Measurements from ENCODE around the gene KRTAP5-8.
"Not testable (repeated sequence)": the region's sequence is repeated elsewhere in the genome, so short reads cannot be mapped to it uniquely, and the experiment has no call there.

KRTAP5-8 gene

DNA sequence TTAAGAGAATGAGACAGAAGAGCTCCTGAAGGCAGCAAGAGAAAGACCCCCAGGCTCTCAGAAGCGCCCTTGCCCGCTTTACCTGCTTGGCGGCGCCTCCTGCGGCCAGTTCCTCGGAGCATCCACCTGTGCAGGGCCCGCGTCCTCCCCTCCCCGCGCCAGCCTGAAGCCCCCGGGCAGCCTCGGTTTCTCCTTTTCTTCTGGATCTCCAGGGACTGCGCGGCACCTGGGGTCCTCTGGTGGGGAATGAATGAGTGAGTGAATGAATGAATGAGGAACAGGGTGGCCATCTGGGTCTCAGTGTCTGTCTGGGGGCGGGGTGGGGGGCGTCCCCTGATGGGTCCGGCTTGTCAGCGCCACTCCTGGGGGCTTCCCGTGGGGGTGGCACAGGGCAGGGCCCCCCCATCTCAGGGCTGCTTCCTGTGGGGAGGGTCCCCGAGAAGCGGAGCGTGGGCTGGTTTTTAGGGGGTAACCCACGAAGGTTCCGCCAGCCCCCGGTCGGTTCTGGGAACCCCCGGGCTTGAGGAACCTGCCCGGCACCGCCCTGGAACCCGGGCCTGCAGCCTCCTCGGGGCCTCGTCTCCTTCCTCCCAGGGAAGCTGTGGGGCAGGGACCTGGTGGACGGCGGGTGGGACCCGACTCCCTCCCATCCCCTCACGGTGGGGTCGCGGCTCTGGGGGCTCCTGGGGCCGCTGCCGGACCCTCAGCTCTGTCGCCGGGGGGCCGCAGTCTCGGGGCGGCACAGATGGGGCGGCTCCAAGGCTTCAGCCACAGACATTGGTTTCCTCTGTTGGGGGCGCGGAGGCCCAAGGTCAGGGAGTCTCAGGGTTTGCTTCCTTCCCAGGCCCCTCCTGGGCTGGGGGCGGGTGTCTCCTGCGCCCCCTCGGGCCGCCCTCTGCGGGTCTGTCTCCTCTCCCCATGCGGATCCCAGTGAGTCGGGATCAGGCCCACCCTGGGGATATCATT is 19.0 kb upstream of the KRTAP5-8 start:
- no peak for FAIRE-seq

DNA sequence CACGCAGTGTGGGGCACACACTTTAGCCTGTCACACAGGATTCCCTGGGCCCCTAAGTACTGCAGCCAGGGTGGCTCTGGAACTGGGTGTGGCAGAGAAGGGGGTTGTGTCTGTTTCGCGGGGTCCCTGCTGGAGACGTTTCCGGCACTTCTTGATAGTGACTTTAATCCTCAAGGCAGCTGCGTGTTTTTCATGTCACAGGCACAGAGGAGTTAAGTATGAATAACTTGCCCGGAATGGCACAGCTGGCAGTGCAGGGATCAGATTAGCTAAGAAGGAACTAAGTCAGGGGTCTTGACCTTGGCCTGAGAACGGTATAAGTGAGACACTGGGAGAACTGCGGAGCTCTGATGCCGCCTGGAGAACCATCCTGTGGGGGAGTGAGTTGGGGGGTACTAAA is 18.3 kb upstream of the KRTAP5-8 start:
- no peak for FAIRE-seq

DNA sequence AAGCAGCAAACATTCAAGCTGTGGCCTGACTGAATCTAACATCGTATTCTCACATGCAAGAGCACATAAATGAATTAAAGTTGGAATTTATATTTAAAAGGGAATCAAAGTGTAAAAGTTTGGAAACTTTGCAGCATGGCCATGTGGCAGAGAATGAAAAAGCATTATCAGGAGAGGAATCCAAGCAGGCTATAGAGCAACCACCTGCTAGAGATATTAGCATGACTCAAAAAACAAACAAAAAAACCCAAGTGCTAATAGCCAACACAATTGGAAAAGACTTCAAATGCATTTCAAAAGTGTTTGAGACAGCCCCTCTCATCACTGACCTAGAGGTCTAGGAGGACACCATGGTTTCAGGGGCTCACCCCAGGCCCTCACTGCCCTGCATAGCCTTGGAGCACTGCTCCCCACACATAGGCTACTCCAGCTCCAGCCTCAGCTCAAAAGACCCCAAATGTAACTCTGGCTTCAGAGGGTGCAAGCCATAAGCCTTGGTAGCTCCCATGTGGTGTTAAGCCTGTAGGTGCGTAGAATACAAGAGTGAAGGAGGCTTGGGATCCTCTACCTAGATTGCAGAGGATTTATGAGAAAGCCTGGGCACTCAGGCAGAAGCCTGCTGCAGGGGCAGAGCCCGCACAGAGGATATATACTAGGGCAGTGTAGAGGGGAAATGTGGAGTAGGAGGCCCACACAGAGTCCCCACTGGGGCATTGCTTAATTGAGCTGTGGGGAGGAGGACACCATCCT is 12.5 kb upstream of the KRTAP5-8 start:
- FAIRE-seq, result no peak

DNA sequence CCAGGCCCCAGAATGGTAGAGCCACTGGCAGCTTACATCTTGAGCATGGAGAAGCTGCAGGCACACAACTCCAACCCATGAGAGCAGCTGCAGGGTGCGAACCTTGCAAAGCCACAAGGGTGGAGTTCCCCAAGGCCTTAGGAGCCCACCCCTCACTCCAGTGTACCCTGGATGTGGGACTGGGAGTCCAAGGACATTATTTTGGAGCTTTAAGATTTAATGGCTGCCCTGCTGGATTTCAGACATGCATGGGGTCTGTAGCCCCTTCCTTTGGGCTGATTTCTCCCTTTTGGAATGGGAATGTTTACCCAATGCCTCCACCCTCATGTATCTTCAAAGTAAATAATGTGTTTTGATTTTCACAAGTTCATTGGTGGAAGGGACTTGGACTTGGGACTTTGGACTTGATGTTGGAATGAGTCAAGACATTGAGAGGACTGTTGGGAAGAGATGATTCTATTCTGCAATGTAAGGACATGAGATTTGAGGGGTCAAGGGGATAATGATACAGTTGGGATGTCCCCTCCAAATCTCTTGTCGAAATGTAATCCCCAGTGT is 11.8 kb upstream of the KRTAP5-8 start:
- FAIRE-seq, result no peak

DNA sequence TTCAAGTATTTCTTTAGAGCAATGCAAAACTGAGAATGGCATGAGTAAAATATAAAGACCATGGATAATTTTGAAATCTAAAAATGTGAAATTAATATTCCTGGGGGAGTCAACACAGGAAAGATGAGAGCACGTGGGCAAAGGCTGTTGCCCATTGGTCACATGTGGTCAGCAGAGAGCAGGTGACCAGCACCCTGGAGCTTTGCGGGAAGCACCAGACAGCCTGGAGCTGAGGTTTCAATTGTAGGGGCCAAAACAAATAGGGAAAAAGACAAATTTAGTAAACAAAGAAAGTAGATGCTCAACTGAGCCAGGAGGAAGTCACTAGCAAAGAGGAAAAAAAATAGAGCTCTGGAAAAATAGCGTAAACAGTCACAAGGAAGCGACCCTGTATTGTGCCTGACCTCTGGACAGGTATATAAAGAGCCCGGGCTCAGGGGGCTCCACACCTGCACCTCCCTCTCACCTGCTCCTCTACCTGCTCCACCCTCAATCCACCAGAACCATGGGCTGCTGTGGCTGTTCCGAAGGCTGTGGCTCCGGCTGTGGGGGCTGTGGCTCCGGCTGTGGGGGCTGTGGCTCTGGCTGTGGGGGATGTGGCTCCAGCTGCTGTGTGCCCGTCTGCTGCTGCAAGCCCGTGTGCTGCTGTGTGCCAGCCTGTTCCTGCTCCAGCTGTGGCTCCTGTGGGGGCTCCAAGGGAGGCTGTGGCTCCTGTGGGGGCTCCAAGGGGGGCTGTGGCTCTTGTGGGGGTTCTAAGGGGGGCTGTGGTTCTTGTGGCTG is 10.8 kb upstream of the KRTAP5-8 start, which contains the start of gene KRTAP5-7:
Gene KRTAP5-7 (plus strand): TSS at position 472 of the 780 bp plus-strand sequence. CDS start 34 bp downstream, at position 506.
- not testable (repeated sequence) for FAIRE-seq

DNA sequence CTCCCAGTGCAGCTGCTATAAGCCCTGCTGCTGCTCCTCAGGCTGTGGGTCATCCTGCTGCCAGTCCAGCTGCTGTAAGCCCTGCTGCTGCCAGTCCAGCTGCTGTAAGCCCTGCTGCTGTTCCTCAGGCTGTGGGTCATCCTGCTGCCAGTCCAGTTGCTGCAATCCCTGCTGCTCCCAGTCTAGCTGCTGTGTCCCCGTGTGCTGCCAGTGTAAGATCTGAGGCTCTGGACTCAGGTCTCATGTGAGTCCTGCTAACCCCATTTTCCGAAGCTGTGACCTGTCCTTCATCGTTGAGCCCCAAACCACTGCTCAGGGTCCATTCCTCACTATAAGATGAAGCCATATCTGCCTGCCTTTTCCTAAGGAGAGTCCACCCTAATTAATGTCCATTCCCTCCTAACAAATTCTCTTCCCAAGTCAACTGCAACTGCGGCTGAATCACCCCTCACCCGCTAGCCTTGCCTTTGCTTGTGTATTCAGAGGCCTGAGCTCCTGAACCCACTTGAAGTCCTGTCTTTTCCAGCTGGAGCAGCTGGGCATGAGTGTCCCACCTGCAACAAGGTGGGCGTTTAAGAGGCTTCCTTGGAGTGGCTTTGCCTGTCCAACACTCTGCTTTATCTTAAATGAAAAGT is 10.1 kb upstream of the KRTAP5-8 start:
- FAIRE-seq, result no peak

DNA sequence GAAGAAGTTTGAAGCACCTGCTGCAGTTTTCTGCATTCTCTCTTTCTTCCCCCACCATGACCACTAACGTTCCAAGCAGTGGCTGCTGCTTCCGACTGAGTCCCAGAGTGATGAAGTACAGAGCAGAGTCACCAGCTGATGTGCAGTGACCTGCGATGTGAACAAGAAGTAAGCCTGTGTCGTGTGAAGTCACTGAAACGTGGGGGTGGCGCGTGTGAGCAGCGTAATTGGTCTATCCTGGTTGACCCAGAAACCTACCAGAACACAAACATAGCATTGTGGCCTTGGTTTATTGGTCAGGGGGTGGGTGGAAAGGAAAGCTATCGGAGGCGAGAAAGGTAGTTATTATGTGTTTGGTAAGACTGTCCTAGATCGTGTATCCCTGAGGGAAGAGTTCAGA is 7.2 kb upstream of the KRTAP5-8 start:
- FAIRE-seq, result no peak

DNA sequence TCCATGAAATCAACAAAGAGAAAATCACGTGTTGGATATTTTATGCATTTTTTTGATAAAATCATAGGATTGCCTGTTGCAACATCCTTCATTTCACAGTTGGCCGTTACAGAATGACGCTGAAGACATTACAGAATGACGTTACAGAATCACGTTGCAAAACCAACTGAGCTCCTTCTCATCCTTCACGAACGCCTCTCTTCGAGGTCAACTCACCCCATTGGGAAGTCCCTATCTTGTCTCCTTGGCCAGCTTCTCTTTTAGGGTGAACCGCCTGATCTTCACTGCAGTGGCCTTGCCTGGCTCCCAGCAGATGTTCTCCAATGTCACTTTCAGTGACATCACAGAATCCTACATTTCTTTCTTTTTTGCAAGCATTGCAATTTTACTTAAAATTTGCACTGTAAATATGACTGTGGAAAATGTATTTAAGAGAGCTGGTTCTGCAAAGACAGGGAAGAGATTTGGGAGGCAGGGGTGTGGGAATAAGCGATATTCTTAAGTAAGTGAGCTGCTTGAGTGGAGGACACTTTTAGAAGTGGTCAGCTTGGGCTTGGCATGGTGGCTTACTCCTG is 5.7 kb upstream of the KRTAP5-8 start:
- no peak for FAIRE-seq

DNA sequence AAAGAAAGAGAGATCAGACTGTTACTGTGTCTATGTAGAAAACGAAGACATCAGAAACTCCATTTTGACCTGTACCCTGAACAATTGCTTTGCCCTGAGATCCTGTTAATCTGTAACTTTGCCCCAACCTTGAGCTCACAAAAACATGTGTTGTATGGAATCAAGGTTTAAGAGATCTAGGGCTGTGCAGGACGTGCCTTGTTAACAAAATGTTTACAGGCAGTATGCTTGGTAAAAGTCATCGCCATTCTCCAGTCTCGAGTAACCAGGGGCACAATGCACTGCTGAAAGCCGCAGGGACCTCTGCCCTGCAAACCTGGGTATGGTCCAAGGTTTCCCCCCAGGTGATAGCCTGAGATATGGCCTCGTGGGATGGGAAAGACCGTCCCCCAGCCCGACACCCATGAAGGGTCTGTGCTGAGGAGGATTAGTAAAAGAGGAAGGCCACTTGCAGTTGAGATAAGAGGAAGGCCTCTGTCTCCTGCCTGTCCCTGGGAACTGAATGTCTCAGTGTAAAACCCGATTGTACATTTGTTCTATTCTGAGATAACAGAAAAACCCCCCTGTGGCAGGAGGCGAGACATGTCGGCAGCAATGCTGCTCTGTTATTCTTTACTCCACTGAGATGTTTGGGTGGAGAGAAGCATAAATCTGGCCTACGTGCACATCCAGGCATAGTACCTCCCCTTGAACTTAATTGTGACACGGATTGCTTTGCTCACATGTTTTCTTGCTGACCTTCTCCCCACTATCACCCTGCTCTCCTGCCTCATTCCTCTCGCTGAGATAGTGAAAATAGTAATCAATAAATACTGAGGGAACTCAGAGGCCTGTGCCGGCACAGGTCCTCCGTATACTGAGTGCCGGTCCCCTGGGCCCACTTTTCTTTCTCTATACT is 2.9 kb upstream of the KRTAP5-8 start:
- not testable (repeated sequence) for FAIRE-seq

DNA sequence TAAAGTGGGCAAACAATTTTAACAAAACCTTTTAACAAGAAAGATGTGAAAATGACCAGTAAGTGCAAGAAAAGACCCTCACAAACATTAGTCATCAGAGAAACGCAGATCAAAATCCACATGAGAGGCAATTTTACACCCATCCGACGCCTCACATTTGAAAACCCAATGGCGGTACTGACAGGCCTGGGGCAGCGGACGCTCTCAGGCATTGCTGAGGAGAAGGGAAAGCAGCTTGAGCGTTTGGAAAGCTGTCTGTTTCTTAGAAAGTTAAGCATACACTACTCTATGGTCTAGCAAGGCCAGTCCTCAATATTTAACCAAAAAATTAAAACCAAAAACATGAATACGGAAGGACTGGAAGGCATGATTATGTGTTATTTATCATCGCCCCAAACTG is 2.0 kb upstream of the KRTAP5-8 start:
- FAIRE-seq, result no peak

DNA sequence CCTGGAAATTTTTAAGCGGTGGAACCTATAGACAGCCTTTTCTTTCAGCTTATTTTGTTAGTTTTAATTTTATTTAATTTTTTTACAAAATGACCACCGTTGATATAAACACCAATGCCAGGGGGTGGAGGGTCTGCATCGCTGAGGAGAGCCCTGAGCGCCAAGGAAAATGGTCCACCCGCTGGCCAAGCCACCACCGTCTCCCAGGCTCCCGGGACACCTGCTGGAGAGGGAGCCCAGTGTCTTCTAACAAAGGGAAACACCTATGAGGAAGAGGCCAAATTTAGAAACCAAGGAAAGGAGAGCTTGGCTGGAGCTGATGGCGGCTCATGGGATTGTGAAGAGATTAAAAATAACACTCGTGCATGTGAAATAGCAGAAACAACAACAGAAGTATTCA is 288 bp upstream of the KRTAP5-8 start:
- no peak for FAIRE-seq

DNA sequence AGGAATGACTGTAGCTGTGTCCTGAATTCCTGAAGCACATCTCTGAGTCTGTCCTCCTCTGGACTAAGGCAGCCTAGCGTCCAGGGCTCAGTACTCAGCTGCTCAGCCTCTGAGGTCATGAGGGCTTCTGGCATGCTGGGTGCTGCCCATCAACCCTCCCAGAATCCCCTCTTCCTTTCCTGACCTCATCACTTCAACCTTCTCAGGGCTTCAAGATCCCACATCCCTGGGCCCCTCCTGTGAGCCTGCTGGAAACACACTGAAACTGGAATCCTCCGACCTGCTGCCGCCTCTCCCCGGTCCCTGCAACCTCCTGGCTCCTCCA is 803 bp downstream of the KRTAP5-8 start:
- FAIRE-seq, result no peak

DNA sequence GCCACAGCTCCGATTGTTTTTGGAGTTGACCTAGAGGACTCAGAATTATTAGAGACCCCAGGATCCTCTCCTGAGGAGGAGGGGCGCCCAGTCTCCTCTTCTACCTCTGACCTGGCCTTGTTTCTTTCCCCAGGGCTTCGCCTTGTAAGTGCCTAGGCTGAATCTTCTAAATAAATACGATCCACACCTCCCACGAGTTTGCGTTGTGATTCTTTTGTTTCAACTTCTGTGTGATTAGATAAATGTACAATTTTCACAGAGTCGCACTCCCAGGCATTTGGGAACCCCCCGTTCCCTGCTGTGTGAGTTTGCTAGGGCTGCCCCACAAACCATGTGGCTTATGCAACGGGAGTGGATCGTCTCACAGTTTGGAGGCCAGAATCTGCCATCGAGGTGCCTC is 1.2 kb downstream of the KRTAP5-8 start:
- FAIRE-seq, result no peak

DNA sequence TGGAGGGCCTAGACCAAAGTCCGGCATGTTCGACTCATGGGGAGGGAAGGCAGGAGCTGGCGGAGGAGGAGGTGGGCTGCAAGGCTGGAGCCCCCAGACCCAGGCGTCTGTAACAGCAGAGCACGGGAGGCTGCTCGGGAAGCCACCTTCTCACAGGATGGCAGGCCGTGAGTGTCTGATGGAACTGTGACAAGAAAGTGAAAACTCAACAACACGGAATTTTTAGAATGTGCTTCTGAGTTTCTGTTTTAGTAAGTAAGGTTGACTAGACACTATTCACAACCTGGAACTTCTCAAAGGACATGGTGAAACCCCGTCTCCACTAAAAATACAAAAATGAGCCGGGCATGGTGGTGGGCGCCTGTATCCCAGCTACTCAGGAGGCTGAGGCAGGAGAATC is 2.1 kb downstream of the KRTAP5-8 start:
- FAIRE-seq, result not testable (repeated sequence)

DNA sequence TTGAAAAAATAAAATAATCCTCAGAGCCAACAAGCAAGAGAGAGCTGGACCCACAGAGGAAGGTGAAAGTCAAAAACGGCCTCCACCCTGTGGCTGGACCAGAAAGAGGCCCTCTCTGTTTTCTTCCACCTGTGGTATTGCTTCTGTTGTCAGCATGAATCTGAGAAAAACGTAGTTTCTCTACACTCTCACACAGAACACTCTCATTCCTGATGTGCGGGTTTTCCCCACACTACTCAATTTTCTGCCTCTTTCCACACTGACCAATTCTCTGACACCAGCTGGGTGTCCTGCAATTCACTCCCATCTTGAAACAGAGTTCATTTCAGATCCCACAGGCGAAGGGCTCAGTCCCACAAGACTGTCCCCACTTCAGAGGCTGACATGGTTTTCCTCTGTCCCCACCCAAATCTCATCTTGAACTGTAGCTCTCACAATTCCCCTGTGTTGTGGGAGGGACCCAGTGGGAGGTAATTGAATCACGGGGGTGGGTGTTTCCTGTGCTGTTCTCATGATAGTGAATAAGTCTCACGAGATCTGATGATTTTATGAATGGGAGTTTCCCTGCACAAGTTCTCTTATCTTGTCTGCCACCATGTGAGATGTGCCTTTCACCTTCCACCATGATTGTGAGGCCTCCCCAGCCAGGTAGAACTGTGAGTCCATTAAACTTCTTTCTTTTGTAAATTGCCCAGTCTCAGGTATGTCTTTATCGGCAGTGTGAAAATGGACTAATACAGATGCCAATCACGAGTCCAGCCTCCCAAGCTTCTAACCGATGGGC is 2.9 kb downstream of the KRTAP5-8 start:
- FAIRE-seq, result not testable (repeated sequence)

DNA sequence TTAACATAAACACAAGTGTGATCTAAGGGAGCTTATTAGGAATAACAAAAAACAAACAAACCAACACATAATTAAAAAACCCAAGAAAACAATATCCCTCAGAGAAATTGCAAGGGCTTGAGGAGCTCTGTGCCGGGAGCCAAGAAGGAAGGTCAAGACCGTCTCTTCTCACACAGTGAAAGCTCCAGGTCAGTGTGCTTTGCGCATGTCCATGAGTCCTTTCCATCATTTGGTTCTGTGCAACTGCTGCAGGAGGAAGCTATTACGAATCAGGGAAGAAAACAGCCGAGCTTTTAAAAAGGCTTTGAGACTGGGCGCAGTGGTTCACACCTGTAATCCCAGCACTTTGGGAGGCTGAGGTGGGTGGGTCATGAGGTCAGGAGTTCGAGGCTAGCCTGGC is 4.6 kb downstream of the KRTAP5-8 start:
- no peak for FAIRE-seq

DNA sequence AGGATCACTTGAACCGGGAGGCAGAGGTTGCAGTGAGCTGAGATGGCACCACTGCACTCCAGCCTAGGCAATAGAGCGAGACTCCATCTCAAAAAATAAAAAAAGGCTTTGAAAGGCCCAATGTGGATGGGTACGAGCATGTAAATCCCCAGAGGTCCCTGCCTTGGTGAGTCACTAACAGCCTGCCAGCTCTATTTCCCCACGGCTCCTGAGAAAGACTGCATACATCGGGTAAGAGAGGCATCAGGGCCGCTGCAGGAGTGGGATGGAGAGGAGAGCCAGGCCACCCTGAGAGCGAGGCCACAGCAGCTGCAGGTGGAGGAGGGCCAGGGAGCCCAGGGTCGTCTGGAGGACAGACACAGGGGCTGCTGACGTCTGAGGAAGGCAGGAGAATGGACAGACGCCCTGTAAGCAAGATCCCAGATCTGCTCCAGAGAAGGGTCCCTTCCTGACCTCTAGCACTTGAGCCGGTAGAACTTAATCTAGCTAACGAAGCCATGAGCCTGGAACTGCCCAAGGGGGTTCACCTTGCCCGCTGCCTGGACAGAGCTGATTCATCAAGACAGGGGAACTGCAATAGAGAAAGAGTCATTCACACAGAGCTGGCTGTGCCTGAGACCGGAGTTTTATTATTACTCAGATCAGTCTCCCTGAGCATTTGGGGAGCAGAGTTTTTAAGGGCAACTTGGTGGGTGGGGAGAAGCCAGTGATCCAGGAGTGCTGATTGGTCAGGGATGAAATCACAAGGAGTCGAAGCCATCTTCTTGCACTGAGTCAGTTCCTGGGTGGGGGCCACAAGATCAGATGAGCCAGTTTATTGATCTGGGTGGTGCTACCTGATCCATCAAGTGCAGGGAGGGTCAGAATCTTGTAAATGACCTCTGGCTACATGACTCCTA is 5.3 kb downstream of the KRTAP5-8 start:
- FAIRE-seq, result no peak

DNA sequence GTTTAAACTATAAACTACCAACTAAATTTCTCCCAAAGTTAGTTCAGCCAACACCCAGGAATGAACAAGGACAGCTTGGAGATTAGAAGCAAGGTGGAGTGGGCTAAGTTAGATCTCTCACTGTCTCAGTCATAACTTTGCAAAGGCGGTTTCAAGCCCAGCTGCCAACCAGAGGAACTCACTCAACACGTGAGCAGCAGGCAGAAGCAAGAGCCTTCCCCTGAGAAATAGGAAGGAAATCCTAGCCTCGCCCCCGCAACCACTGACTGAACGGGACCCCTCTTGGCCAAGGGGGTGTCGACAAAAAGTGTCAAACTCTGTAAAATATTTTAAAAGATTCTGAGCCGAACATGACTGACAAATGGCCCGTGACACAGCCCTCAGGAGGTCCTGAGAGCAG is 6.0 kb downstream of the KRTAP5-8 start:
- FAIRE-seq, result no peak

All from islet of Langerhans (tissue), 1 donor.